HG03095 (cell line): Measurements from ENCODE around the gene SASH3.

Source experiments
- ATAC-seq: cut with Tn5 transposase; IDR thresholded peaks from one replicate; pipeline ENCODE4 v1.9.1; 2021; ENCODE audit warnings: moderate library complexity; ENCODE audit not compliant: unreplicated experiment

The SASH3 gene

GRCh38 chrX:129755779-129756650 is 23.7 kb upstream of the SASH3 start:
- no peak for ATAC-seq

DNA sequence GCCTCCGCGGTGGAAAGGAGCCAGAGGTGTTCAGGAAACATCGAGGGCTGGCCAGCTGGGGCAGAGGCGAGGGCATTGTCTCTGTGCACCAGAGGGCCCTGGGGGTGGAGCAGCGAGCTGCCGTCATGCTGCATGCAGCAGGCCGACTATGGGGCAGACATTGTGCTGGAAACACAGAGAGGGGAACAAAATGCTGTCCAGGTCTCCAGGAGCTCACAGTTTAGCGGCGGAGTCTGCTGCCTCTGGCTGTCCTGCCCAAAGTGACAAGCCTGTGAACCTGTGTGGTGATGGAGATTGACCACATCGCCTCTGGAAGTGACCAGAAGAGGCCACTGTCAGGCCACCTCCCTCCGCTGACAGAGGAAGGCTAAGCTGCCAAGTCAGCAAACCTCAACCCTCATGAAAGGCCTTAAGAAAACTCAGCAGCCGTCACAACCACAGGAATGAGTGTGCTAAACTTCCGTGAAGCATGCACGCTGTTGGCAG is 20.1 kb upstream of the SASH3 start:
- no peak for ATAC-seq

DNA sequence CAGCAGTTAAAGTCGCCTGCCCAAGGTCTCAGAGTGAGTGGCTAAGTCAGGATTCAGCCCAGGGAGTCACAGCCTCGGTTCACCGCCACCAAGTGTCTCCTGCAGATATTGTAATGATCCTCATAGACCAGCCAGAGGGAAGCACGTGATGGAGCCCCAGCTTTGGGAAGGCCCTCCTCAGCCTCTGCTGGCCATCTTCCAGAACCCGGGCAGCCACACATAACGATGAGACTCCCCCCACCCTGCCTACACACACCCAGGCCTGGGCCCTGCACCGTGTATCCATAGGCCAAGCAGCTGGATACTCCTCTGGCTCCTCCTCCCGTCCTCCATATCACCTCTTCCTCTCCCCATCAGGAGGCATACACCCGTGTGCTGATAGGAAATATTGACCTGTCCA is 19.6 kb upstream of the SASH3 start:
- no peak for ATAC-seq

- no peak for ATAC-seq
Observed at GRCh38 chrX:129760981-129761380, 18.8 kb upstream of the SASH3 start.

DNA sequence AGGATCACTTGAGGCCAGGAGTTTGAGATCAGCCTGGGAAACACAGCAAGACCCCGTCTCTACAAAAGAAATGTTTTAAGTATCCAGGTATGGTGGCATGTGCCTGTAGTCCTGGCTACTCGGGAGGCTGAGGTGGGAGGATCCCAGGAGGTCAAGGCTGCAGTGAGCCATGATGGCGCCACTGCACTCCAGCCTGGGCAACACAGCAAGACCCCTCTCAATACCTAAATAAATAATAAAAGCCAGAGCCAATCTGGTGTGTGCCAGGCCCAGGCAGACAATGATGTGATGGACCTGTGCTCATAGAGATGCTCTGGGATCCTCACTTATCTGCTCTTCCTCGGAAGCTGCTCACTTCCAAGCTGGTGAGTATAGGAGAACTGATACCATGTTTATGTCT is 18.2 kb upstream of the SASH3 start:
- ATAC-seq = no peak

DNA sequence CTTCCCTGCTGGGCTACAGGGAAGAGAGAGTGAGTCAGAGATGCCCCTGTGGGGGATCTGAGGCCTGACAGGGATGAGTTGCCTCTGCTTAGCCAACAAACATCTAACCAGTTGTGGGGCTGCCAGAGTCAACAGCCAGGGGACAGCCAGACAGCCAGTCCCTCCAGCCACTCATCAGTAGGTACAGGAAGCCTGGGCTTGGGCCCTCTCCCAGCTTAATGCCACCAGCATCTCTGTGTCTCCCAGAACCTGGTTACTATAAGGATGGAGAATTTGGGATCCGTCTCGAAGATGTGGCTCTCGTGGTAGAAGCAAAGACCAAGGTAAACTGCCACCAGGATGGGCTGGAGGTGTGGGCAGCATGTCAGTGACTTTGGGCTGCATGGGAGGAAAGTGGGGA is 17.3 kb upstream of the SASH3 start:
- ATAC-seq = no peak

DNA sequence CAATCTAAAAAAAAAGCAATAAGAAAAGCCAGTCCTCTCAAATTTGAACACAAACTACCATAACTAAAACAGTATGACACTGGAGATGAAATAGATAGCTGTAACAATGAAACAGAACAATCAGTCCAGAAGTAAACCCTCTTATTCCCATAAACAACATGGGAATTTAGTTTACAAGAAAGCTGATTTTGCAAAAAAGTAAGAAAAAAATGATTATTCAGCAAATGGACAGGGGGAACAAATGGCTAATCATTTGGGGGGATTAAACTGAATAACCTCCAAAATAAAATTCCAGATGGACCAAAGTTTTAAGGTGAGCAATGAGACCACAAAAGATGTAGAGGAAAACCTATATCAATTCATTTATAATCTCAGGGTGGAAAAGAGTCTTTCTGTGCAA is 16.1 kb upstream of the SASH3 start:
- ATAC-seq = no peak

- ATAC-seq = no peak
Observed at GRCh38 chrX:129768186-129768585, 11.6 kb upstream of the SASH3 start.

DNA sequence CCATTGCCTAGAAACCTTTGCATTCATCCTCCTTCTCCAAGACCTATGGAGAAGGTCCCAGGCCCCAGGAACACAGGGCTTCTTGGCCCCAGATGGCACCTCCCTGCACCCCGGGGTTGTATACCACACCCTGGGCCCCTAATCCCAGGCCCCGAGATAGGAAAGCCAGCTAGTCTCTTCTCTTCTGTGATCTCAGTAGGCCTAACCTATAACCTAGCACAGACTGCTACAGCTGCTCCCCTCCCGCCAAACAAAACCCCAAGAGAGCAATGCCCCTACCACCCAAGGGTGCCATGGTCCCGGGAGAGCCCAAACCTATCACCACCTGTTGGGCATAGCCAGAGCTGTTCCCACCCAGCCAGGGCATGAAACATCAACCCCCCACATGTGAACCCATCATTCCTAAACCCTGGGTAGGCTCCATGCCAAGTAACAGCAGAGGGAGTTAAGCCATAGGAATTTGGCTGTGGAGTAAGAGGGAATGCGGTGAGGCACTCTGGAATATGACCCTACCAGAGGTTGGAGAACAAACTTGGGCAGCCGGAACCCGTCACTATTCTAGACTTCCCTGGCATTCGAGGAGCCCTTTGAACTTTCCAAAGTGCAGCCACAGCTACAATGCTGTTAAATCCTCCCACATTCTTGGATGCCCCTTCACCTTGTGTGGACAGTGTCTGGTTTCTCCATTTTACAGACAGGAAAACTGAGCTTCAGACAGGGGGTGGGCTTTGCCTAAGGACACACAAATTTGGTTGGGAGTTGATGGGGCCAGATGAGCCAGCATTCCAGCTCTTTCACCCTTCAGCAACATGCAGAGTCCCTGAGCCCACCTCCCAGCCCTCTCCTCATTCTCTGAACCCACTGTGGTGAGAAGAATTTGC is 10.9 kb upstream of the SASH3 start:
- ATAC-seq = no peak

DNA sequence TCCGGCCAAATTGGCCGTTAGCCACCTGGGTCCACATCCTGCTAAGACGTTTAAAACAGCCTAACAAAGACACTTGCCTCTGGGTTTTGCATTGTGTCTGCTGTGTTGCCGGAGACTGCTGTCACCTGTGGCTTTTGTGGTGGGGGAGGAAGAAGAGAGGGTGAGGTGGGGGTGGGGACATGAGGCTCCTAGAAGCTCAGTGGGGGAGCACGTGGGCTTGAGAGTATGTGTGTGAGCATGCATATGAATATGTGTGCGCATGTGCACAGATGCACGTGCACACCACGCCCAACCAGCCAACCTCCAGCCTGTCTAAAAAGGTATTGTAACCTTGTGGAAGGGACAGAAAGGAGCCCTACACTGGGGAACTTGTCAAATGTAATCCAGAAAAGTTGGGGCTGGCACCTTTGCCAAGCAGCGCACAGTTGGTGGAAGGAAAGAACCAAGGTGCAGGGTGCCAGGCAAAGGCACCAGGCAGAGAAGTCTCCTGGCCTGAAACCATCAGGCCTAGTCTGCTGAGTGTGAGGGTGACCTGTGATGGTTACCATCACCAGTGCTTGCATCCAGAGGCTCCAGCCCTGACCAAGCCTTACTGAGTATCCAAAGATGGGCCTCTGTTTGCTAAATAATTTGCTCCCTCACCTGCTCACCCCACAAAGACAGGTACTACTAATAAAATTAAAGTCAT is 10.1 kb upstream of the SASH3 start:
- ATAC-seq = peak; percentile 45

DNA sequence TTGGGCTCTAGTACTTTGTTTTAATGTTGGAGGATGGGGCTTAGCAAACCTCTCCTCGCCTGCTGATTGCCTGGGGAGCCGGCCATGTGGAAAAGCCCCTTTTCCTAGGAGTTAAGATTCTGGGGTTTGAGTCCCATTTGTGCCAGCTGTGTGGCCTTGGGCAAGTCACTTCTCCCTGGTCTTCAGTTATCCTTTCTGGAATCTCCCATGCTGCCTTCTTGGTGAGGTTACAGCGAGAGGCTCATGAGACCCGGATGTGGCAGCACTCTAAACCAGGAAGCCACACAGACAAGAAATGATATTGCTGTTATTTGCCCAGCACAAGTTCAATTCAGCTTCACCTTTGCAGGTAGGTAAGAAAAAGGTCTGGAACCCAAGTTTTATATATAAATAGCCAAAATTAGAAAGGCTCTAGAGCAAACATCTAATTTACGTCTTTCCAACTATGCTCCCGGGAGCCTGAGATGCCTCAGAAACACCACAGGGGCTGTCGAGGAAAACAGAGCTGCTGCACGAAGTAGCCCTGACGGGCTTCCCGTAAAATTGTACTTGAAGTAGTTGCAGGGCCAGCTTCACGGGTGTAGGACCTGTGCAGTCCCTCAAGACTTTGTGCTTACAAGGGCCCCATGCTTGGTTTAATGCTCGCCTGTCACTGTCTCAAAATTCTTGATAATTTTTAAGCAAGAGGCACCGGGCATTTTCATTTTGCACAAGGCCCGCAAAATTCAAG is 8.3 kb upstream of the SASH3 start:
- no peak for ATAC-seq

DNA sequence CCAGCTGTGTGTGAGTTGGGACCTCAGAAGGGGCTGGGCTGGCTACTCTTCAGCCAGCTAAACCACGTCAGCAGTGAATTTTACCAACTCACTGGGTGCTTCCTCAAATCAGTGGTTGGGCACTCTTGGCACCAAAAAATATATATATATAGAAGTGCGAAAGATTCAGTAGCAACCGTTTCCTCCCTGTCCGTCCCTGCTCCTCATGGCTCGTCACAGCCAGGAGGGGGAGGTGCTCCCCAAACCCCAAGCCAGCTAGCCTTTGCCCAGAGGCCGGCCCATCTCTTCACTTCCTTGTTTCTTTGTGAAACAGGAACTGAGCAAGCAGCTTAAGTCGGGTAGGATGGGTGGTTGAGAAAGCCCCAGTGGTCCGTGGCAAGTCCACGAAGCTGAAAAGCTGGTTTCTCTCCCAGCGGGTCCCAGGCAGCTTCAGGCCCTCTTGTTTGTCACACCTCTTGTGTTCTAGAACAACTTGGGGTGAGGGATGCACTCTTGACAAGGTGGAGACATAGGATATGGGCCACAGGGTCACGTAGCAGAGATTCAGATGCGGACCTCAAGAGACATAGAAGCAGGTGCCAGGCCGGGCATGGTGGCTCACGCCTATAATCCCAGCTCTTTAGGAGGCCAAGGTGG is 6.8 kb upstream of the SASH3 start:
- ATAC-seq = peak; percentile 73

DNA sequence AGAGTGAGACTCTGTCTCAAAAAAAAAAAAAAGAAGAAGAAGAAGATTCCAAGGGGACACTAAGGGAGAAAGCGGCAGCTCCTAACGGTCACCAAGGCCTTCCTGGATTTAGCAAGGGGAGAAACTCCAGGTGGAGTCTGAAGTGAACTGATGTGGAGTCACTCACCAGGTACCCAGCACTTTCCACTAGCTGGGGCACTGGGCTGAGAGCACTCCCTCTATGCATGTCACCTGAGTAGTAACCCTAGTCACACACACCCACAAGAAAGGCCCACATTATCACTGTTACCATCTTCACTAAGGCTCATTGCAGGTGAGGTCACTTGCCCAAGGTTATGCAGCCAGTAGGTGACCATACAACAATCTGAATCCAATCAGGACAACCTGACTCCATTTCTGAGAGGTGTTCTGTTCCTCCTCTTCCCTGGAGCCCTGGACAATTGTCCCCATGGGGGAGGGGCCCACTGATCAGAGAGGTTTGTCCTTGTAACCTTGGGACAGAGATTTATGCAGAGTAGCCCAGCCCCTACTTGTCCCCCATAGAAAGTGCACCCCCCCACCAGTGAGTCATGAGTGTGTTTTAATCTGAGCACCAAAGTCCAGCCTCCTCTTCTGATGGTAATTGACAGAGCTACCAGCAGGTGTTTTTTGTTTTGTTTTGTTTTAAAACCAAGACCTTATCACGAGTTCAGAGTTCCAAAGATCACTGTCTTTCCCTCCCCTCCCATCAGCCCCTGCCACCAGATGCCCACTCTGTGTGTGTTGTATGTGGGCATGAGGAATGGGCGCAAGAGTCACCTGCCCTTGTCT is 5.9 kb upstream of the SASH3 start:
- ATAC-seq = no peak

DNA sequence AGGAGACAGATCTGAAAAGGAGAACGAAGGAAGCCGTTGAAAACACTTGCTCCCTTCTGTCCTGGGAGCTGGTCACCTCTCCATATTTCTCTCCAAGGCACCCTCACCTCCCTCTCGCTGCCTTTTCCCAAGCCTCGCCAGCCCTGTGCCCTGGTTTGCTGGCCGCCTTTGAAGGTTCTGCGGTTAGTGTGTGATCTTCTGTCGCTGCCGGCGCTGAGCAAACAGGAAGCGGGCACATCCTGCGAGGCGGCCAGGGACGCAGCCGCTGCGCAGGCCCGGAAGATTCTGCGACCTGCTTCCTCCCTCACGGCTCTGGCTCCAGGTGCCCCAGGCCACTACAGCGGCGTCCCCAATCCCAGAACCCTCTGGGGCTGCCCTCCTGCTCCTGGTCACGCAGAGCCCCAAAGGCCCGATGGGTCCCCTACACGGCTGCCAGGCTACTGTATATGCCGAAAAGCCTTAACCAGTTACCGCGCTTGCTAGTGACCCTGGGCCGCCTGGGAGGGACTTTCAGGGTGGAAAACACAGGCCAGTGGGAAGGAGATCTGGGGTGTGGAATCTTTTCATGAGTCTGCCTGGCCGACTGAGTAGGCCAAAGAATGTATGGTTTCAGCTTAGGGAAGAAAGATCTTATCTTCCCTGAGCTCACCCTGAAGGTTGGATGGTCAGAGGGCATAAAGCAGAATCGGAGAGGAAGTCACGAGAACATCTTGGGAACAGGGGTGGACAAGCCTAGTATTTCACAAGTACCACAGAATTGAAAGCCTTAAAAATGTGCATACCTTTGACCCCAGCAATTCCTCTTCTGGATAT is 2.3 kb upstream of the SASH3 start:
- ATAC-seq = peak; percentile 16

DNA sequence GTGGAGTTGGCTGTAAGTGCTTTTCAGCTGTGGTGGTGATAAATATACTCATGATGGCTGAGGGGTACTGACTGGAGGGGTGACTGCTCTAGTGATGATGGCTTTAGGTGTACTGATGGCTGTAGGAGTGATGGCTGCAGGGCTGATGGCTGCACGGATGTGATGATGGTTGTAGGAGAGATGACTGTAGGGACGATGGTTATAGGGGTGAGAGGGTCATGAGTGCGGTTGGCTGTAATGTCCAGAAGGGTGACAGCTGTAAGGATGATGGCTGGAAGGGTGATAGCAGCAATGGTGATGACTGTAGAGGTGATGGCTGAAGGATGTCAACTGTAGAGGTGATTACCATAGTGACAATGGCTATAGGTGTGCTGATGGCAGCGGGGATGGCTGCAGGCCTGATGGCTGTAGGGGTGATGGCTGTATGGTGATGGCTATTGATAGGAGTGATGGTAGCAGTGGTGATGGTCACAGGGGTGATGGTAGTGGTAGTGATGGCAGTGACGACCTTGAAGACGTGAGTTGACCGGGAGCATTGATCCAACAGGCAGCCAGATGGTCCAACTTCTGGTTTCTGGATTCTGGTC is 570 bp upstream of the SASH3 start:
- no peak for ATAC-seq

DNA sequence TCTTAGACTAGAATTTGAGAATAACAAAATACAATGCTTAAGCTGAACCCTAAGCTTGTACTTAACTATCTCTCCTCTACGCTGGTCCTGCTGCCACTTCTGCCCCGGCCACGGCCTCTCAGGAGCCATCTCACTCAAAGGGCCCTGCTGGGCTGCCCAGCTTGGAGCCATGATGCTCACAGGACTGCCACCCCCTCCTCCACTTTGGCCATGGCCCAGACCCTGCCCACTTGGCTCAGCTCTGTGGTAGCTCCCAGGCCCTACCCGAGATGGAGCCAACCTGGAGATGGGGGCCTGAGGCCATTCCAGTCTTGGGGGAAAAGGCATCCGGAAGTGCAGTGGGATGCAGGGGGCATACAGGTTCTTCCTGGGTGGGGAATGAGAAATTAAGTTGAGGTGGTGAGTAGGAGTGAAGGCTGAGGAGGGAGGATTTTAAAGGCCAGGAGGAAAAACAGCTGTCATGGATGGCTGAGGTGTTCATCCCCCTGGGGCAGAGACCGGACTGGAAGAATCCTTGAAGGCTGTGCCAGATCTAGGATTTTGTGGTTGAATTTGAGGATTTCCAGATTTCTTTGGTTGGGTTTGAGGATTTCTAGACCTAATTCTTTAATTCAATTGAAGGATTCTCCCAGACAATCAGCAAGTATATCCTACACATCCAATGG is 824 bp downstream of the SASH3 start:
- ATAC-seq = no peak

DNA sequence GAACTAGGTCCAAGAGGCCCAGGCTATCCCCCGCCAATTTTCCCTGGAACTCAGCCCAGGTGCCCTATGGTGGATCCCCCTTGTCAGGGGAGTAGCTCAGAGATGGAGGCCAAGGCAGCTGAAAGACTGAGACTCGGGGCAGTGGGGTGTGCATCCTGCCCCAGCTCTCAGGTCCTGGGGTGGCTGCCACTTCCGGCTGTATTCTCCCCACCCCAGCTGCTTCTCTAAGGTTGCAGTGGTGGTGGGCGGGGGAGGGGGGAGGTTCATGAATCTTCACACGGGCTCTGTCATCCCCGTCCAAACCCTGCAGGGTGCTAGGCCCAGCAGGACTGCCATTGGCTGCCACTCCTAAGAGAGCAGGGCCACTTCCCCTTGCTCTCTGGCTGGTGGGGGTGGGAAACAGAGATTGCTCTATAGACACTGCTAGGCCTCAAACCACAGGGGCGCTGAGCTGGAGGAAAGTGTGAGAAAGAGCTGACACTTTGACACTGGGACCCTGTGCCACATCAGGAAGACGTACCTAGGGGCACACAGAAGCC is 1.5 kb downstream of the SASH3 start:
- peak; percentile 67 for ATAC-seq
